Lower lobe of right lung (tissue), 2 donors: ENCODE measurements around the gene WDR46. TPM values are rescaled to one million over a fixed set of nuclear protein-coding genes. Genes with fewer than 3 reads are reported as not detected.

Experiments used
- ATAC-seq, 2 donors: fragments of 200-7000 bp; cut with Tn5 transposase; one replicate each; pipeline ENCODE4 v1.9.1; 2020 to 2022; ENCODE audit warnings: mild to moderate bottlenecking in 2 of 2, moderate library complexity in 2 of 2
- DNase-seq: peaks from one replicate; pipeline ENCODE4 v3.0.0-alpha.2; 2020
- H3K27ac ChIP-seq: fragments of 200-600 bp; one replicate; pipeline ENCODE4 v1.8.0; 2022
- H3K27me3 ChIP-seq: fragments of 200-600 bp; one replicate; pipeline ENCODE4 v1.8.0; 2022; ENCODE audit warnings: low read depth
- H3K36me3 ChIP-seq: fragments of 200-600 bp; one replicate; pipeline ENCODE4 v1.8.0; 2022; ENCODE audit warnings: mild to moderate bottlenecking
- H3K4me1 ChIP-seq: fragments of 200-600 bp; one replicate; pipeline ENCODE4 v1.8.0; 2022
- H3K4me3 ChIP-seq: fragments of 200-600 bp; one replicate; pipeline ENCODE4 v1.8.0; 2022; ENCODE audit warnings: mild to moderate bottlenecking
- H3K9me3 ChIP-seq: fragments of 200-600 bp; one replicate; pipeline ENCODE4 v1.8.0; 2022
- CTCF ChIP-seq: fragments of 200-600 bp; IDR thresholded peaks from one replicate; pipeline ENCODE4 v1.8.0; 2022; ENCODE audit warnings: antibody characterized with exemption, mild to moderate bottlenecking
- intact Hi-C: fragments of 100-400 bp; cut with DNase I; formaldehyde crosslinking; loops from one replicate; pipeline ENCODE4 v1.11.0; 2022
- total RNA-seq: library from RNA; stranded (reverse); fragmentation: NEBNext Ultra II Directional; extraction: Animal tissue kit (Norgen Biotek cat#: 25700); gene quantifications from one replicate; pipeline ENCODE4 v1.2.1, GENCODE V29; 2021
- donor health status: DM: no; HTN: yes; CAD: no; lungs with severe emphysema.

The WDR46 gene
- total RNA-seq, 1 donor from 2014 or later, result 34.4 TPM

GRCh38 chr6:33319939-33320314 is 30.9 kb upstream of the WDR46 start:
- intact Hi-C loops, result no loop called here
- no peak overlapping the region for H3K4me3 ChIP-seq

GRCh38 chr6:33318426-33319073 is 29.5 kb upstream of the WDR46 start:
- H3K27ac ChIP-seq, result peak overlapping the region; percentile 84
- no peak for TF ChIP-seq CTCF
- intact Hi-C loops, result no loop called here
- H3K4me1 ChIP-seq, result peaks cover 69% of the 10 kb centered on the region
- DNase-seq (no peak), ATAC-seq (no peak)
- H3K27me3 ChIP-seq, result no peaks in the 10 kb centered on the region
- H3K36me3 ChIP-seq, result peaks cover 33% of the 10 kb centered on the region
- no peaks in the 10 kb centered on the region for H3K9me3 ChIP-seq
- H3K4me3 ChIP-seq, result peak overlapping the region; percentile 64

More at GRCh38 chr6:33319939-33320314, 30.9 kb upstream of the WDR46 start:
- Histone ChIP-seq H3K4me1 (peaks cover 71% of the 10 kb centered on the region), H3K27me3 (no peaks in the 10 kb centered on the region), H3K9me3 (no peaks in the 10 kb centered on the region), H3K36me3 (peaks cover 33% of the 10 kb centered on the region), H3K27ac (no peak overlapping the region)
- no peak for TF ChIP-seq CTCF
- DNase-seq (no peak), ATAC-seq (no peak)

GRCh38 chr6:33317669-33318425 is 28.8 kb upstream of the WDR46 start, which contains the start of gene ZBTB22:
TSS of gene ZBTB22 (minus strand) at chr6:33317744. CDS start at chr6:33316916, 828 bp downstream.
- no peaks in the 10 kb centered on the region for H3K27me3 ChIP-seq
- H3K27ac ChIP-seq, result peak within 1 kb of the TSS; percentile 84
- no peak for TF ChIP-seq CTCF
- DNase-seq (peak; percentile 100), ATAC-seq (peak; percentile 80 to 86)
- H3K4me3 ChIP-seq, result peak within 1 kb of the TSS; percentile 64
- no peaks in the 10 kb centered on the region for H3K9me3 ChIP-seq
- peaks cover 33% of the 10 kb centered on the region for H3K36me3 ChIP-seq
- H3K4me1 ChIP-seq, result peaks cover 68% of the 10 kb centered on the region
- intact Hi-C loops, result no loop called here

GRCh38 chr6:33317419-33317668 is 28.3 kb upstream of the WDR46 start:
- ATAC-seq, result peak; percentile 1 to 4
- no peaks in the 10 kb centered on the region for H3K27me3 ChIP-seq
- peak overlapping the region; percentile 64 for H3K4me3 ChIP-seq
- no peak for TF ChIP-seq CTCF
- no peaks in the 10 kb centered on the region for H3K9me3 ChIP-seq
- peaks cover 33% of the 10 kb centered on the region for H3K36me3 ChIP-seq
- intact Hi-C loops, result no loop called here
- no peak for DNase-seq
- H3K27ac ChIP-seq, result peak overlapping the region; percentile 84
- H3K4me1 ChIP-seq, result peaks cover 70% of the 10 kb centered on the region

GRCh38 chr6:33316603-33317418 is 27.8 kb upstream of the WDR46 start:
- intact Hi-C loops, result no loop called here
- peak overlapping the region; percentile 24 for H3K27ac ChIP-seq
- peaks cover 70% of the 10 kb centered on the region for H3K4me1 ChIP-seq

More at GRCh38 chr6:33316603-33317418, 27.8 kb upstream of the WDR46 start:
- DNase-seq, result no peak
- no peaks in the 10 kb centered on the region for H3K27me3 ChIP-seq
- peaks cover 33% of the 10 kb centered on the region for H3K36me3 ChIP-seq
- H3K9me3 ChIP-seq, result no peaks in the 10 kb centered on the region
- TF ChIP-seq CTCF, result no peak
- peak overlapping the region; percentile 64 for H3K4me3 ChIP-seq
- no peak for ATAC-seq
